HUES64 (cell line): ENCODE results near the gene CCDC191. TPM values are rescaled to one million over a fixed set of nuclear protein-coding genes. Genes with fewer than 3 reads are reported as not detected.

Source experiments
- H3K27ac ChIP-seq: 2 replicates; pipeline ENCODE4 v1.7.0; 2013; ENCODE audit warnings: low read depth, low read length, inconsistent platforms
- H3K27me3 ChIP-seq: 2 replicates; pipeline ENCODE4 v1.6.1; 2013; ENCODE audit warnings: mild to moderate bottlenecking, low read length; ENCODE audit not compliant: insufficient read depth
- H3K36me3 ChIP-seq: 2 replicates; pipeline ENCODE4 v1.6.1; 2013; ENCODE audit warnings: mild to moderate bottlenecking, low read length; ENCODE audit not compliant: insufficient read depth
- H3K4me1 ChIP-seq: 2 replicates; pipeline ENCODE4 v1.6.1; 2013; ENCODE audit warnings: mild to moderate bottlenecking, low read length, moderate library complexity; ENCODE audit not compliant: insufficient read depth
- H3K4me3 ChIP-seq: 2 replicates; pipeline ENCODE4 v1.5.1; 2013; ENCODE audit warnings: mild to moderate bottlenecking, low read length, moderate library complexity
- H3K9ac ChIP-seq: 2 replicates; pipeline ENCODE4 v1.6.1; 2013; ENCODE audit warnings: mild to moderate bottlenecking, low read depth, low read length
- H3K9me3 ChIP-seq: 2 replicates; pipeline ENCODE4 v1.6.1; 2013; ENCODE audit warnings: low read depth, low read length; ENCODE audit not compliant: insufficient read depth
- WGBS: fragments of 150-250, 120-280 bp; methylation state at CpG from one replicate; pipeline ENCODE4 v1.1.7; 2013; ENCODE audit warnings: missing lambda C conversion rate; 5-methylcytosine and 5-hydroxymethylcytosine counted together
- polyA plus RNA-seq, 2 experiments: library from polyadenylated mRNA; stranded (reverse); fragments of 50-300 nt; gene quantifications; one replicate each; pipeline ENCODE4 v1.2.3, GENCODE V29; 2013

CCDC191 gene
- polyA plus RNA-seq (2013, experiment 1 of 2): 1.1 TPM
- polyA plus RNA-seq (2013, experiment 2 of 2): 1.7 TPM

- Histone ChIP-seq H3K9me3 (no peaks in the 10 kb centered on the region), H3K4me1 (peaks cover 5% of the 10 kb centered on the region; the same call in 1 of the 2 replicates), H3K27ac (peak within 1 kb of the TSS; percentile 48), H3K4me3 (peak within 1 kb of the TSS; percentile 84), H3K36me3 (peaks cover 16% of the 10 kb centered on the region), H3K9ac (peak within 1 kb of the TSS; percentile 83), H3K27me3 (no peaks in the 10 kb centered on the region)
- WGBS: under 1% methylated on average over 49 of the region's 49 CpGs
Measured at GRCh38 chr3:114056130-114057010, at the start of gene CCDC191, which contains the start of gene QTRT2. TSS of gene CCDC191 (minus strand) at chr3:114056526. CDS start at chr3:114056466, 60 bp downstream. TSS of gene QTRT2 (plus strand) at chr3:114056737. CDS start at chr3:114065258, 8,521 bp downstream.

DNA sequence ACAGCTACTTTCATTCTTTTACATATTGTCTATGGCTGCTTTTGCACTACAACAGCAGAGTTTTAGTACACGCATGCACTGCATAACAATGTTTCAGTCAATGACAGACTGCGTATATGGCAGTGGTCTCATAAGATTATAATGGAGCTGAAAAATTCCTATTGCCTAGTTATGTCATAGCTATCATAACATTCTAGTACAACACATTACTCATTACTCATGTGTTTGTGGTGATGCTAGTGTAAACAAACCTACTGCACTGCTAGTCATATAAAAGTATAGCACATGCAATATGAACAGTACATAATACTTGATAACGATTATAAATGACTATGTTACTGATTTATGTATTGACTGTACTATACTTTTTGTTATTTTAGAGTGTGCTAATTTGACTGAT, 48.1 kb upstream of the CCDC191 start:
- peaks cover 6% of the 10 kb centered on the region for H3K4me1 ChIP-seq
- no peaks in the 10 kb centered on the region for H3K9me3 ChIP-seq
- no peak overlapping the region for H3K4me3 ChIP-seq
- H3K36me3 ChIP-seq: no peaks in the 10 kb centered on the region
- no peaks in the 10 kb centered on the region for H3K27me3 ChIP-seq
- H3K9ac ChIP-seq: no peak overlapping the region
- no peak overlapping the region for H3K27ac ChIP-seq
- WGBS: 100% methylated on average over 2 of the region's 3 CpGs

DNA sequence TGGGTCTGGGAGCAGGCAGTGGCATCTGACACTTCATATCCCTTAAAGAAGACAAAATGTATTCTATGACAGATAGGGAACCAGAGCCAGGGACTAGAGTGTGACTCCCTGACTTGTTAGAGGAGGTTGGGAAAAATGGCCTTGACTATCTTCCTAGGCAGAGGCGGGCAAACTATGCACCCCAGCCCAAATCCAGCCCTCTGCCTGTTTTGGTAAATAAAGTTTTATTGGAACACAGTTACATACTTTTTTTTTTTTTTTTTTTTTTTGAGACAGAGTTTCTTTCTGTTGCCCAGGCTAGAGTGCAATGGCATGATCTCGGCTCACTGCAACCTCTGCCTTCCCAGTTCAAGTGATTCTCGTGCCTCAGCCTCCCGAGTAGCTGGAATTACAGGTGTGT, 47.5 kb upstream of the CCDC191 start:
- no peak overlapping the region for H3K4me3 ChIP-seq
- H3K4me1 ChIP-seq: peaks cover 4% of the 10 kb centered on the region; the same call in 1 of the 2 replicates
- no peaks in the 10 kb centered on the region for H3K9me3 ChIP-seq
- no peaks in the 10 kb centered on the region for H3K36me3 ChIP-seq
- no peak overlapping the region for H3K27ac ChIP-seq
- H3K9ac ChIP-seq: no peak overlapping the region
- WGBS: 89% methylated on average over 4 of the region's 4 CpGs
- no peaks in the 10 kb centered on the region for H3K27me3 ChIP-seq

- no peaks in the 10 kb centered on the region for H3K27me3 ChIP-seq
- 95% methylated on average over 27 of the region's 27 CpGs for WGBS
- H3K4me1 ChIP-seq: peaks cover 4% of the 10 kb centered on the region; the same call in 1 of the 2 replicates
- H3K9me3 ChIP-seq: no peaks in the 10 kb centered on the region
- no peak overlapping the region for H3K4me3 ChIP-seq
- H3K36me3 ChIP-seq: no peaks in the 10 kb centered on the region
- H3K9ac ChIP-seq: no peak overlapping the region
- H3K27ac ChIP-seq: no peak overlapping the region
Measured at GRCh38 chr3:114103181-114103580, 46.9 kb upstream of the CCDC191 start.

- Histone ChIP-seq H3K9me3 (no peaks in the 10 kb centered on the region), H3K4me3 (no peak overlapping the region), H3K9ac (no peak overlapping the region), H3K36me3 (no peaks in the 10 kb centered on the region), H3K27me3 (no peaks in the 10 kb centered on the region), H3K4me1 (peaks cover 4% of the 10 kb centered on the region; the same call in 1 of the 2 replicates), H3K27ac (no peak overlapping the region)
- WGBS: 100% methylated on average over 1 of the region's 1 CpG
Measured at GRCh38 chr3:114101101-114101500, 44.8 kb upstream of the CCDC191 start.

GRCh38 chr3:114095796-114096195, 39.5 kb upstream of the CCDC191 start:
- Histone ChIP-seq H3K27me3 (no peaks in the 10 kb centered on the region), H3K27ac (no peak overlapping the region), H3K36me3 (no peaks in the 10 kb centered on the region), H3K4me1 (peaks cover 13% of the 10 kb centered on the region), H3K9ac (no peak overlapping the region), H3K4me3 (no peak overlapping the region), H3K9me3 (no peaks in the 10 kb centered on the region)
- 61% methylated on average over 3 of the region's 3 CpGs for WGBS

- Histone ChIP-seq H3K9ac (no peak overlapping the region), H3K27me3 (no peaks in the 10 kb centered on the region), H3K27ac (no peak overlapping the region), H3K9me3 (no peaks in the 10 kb centered on the region), H3K4me1 (peaks cover 17% of the 10 kb centered on the region), H3K36me3 (peaks cover 2% of the 10 kb centered on the region; the same call in 1 of the 2 replicates), H3K4me3 (no peak overlapping the region)
- WGBS: 90% methylated on average over 2 of the region's 2 CpGs
Measured at GRCh38 chr3:114093596-114093995, 37.3 kb upstream of the CCDC191 start.

DNA sequence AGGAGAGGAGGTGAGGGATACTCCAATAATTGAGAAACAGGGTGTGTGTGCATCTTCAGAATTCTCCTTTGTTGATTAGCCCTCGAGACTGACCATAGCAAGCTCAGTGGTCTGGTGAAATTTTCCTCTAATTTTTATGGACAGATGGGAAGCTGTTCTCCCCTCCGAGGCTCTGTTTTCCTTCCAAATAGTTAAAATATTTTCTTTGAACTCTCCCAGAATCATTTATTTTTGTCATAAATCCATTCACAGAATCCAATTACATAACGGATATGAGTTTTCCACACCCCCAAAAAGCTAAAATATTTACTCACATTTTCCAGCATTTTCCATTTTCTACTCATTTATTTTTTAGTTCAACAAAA, 36.7 kb upstream of the CCDC191 start:
- Histone ChIP-seq H3K27ac (no peak overlapping the region), H3K27me3 (no peaks in the 10 kb centered on the region), H3K9me3 (no peaks in the 10 kb centered on the region), H3K36me3 (peaks cover 5% of the 10 kb centered on the region; the same call in 1 of the 2 replicates), H3K4me1 (peaks cover 17% of the 10 kb centered on the region), H3K9ac (no peak overlapping the region), H3K4me3 (no peak overlapping the region)
- 90% methylated on average over 3 of the region's 3 CpGs for WGBS

DNA sequence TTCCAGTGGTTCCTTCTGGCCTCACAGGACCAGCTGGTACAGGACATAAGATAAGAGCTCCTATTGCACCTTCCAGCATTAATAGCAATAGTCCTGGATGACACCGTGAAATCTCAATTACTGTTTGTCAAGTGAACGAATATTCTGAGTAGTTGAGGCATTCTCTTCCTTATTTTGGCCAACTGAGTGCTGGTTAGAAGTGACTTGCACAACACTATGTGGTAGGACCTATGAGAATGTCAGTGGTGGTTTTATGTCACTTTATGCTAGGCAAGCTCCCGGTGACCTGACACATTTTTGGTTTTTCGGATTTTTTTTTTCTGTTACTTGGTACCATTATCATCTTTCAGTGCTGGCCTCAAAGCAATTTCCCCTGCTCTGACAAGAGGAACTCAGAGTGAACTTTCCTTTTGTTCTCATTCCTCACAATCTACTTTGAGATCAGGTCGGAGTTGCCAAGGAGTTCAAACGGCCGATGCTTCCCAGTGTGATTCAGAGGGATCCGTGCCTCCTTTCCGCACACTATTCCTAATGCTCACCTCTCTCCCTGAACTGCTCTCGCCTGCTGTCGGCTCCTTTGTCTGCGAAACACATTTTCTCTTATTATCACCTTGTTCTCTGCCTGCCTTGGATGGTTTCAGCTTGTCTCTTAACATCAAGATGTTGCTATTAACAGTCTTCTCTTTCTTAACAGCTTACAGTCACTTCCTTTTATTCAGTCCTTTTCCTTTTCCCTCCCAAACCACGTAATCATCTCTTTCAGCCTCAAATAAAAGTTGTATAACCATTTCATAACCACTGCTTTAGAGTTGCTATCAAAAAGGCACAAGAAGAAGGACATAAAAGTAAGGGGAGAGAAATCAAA, 36.1 kb upstream of the CCDC191 start:
- WGBS: 77% methylated on average over 13 of the region's 13 CpGs
- no peaks in the 10 kb centered on the region for H3K9me3 ChIP-seq
- H3K27me3 ChIP-seq: no peaks in the 10 kb centered on the region
- H3K36me3 ChIP-seq: peaks cover 11% of the 10 kb centered on the region
- no peak overlapping the region for H3K27ac ChIP-seq
- H3K4me3 ChIP-seq: no peak overlapping the region
- H3K9ac ChIP-seq: no peak overlapping the region
- H3K4me1 ChIP-seq: peaks cover 17% of the 10 kb centered on the region

DNA sequence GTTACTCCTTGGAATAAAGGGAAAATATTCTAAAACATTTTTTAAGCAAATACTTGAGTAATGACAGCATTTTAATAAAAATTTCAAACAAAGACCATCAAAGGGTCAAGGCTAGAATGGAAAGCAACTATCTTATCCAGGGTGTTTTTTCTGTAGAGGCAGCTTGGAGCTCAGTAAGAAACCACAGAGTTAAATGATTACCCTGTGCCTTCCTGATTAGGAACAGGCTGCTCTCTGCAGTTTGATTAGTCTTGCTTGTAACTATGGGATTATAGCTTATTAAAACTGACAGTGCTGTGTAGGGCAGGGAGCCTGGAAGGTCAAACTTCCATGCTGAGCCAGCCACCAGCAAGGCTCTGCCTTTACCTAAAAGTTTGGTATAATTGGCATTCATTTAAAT, 33.3 kb upstream of the CCDC191 start:
- Histone ChIP-seq H3K27me3 (no peaks in the 10 kb centered on the region), H3K9ac (no peak overlapping the region), H3K36me3 (peaks cover 37% of the 10 kb centered on the region), H3K27ac (no peak overlapping the region), H3K4me1 (peaks cover 12% of the 10 kb centered on the region), H3K4me3 (no peak overlapping the region), H3K9me3 (no peaks in the 10 kb centered on the region)

- peaks cover 68% of the 10 kb centered on the region for H3K36me3 ChIP-seq
Measured at GRCh38 chr3:114086356-114086755, 30.0 kb upstream of the CCDC191 start.

More at GRCh38 chr3:114086356-114086755, 30.0 kb upstream of the CCDC191 start:
- no peak overlapping the region for H3K9ac ChIP-seq
- H3K27me3 ChIP-seq: no peaks in the 10 kb centered on the region
- 99% methylated on average over 2 of the region's 2 CpGs for WGBS
- H3K4me1 ChIP-seq: peaks cover 4% of the 10 kb centered on the region; the same call in 1 of the 2 replicates
- no peaks in the 10 kb centered on the region for H3K9me3 ChIP-seq
- H3K27ac ChIP-seq: no peak overlapping the region
- H3K4me3 ChIP-seq: no peak overlapping the region
